SK-N-SH (cell line): ENCODE results near the gene TACC2. TPM values are rescaled to one million over a fixed set of nuclear protein-coding genes. Genes with fewer than 3 reads are reported as not detected.

Experiments
- CTCF ChIA-PET: fragments of 300-600, 350-600 bp; formaldehyde crosslinking; extraction: SDS; loops from one replicate; lab custom pipeline; 2021; lab: Yijun Ruan, JAX
- POLR2A ChIA-PET: fragments of 350-600 bp; sonication (Branson Sonifier 250); formaldehyde crosslinking; extraction: SDS; loops from one replicate; lab custom pipeline; 2020; ENCODE audit warnings: antibody characterized with exemption, inconsistent platforms; lab: Yijun Ruan, JAX
- DNase-seq: peaks from one replicate; pipeline ENCODE4 v3.0.0; 2012
- H2AFZ ChIP-seq: fragments of 200-600 bp; sonication (generic); 2 replicates; pipeline ENCODE4 v1.8.1; 2016; ENCODE audit warnings: antibody characterized with exemption, mild to moderate bottlenecking, low read depth
- H3F3A ChIP-seq: fragments of 200-600 bp; sonication (generic); replicated peaks from 2 replicates; pipeline ENCODE3; 2016; ENCODE audit warnings: antibody characterized with exemption, mild to moderate bottlenecking; ENCODE audit not compliant: insufficient read depth
- H3K27ac ChIP-seq, 2 experiments: fragments of 200-500 bp in 1 of 2; fragments of 200-600 bp in 1 of 2; sonication (Bioruptor generic) in 1 of 2; sonication (generic), shearing (Covaris generic) in 1 of 2; 2 replicates each; pipeline versions ENCODE4 v1.5.1 to v1.6.1; 2014 to 2016; ENCODE audit warnings: low read depth in 2 of 2, inconsistent platforms in 1 of 2, low read length in 1 of 2, mild to moderate bottlenecking in 1 of 2, mixed read lengths in 1 of 2
- H3K27me3 ChIP-seq: fragments of 200-600 bp; sonication (generic), shearing (Covaris generic); 2 replicates; pipeline ENCODE4 v1.6.1; 2016; ENCODE audit warnings: mixed run types; ENCODE audit not compliant: insufficient read depth
- H3K36me3 ChIP-seq, 2 experiments: fragments of 200-500 bp in 1 of 2; fragments of 200-600 bp in 1 of 2; sonication (Bioruptor generic) in 1 of 2; sonication (generic) in 1 of 2; replicated peaks in 1 of 2; 2 replicates each; pipeline versions ENCODE3 to v1.5.1; 2014 to 2016; ENCODE audit warnings: low read length in 1 of 2, mild to moderate bottlenecking in 1 of 2; ENCODE audit not compliant: insufficient read depth in 2 of 2, control insufficient read depth in 1 of 2
- H3K4me1 ChIP-seq, 2 experiments: fragments of 200-500 bp in 1 of 2; fragments of 200-600 bp in 1 of 2; sonication (Bioruptor generic) in 1 of 2; sonication (generic), shearing (Covaris generic) in 1 of 2; 2 replicates each; pipeline versions ENCODE4 v1.5.1 to v1.6.1; 2014 to 2016; ENCODE audit warnings: low read depth in 1 of 2, low read length in 1 of 2, mixed run types in 1 of 2; ENCODE audit not compliant: insufficient read depth in 2 of 2, control insufficient read depth in 1 of 2
- H3K4me2 ChIP-seq: fragments of 200-600 bp; sonication (generic), shearing (Covaris generic); 2 replicates; pipeline ENCODE4 v1.6.1; 2017; ENCODE audit warnings: mixed run types
- H3K4me3 ChIP-seq, 2 experiments: fragments of 200-500 bp in 1 of 2; fragments of 200-600 bp in 1 of 2; sonication (Bioruptor generic) in 1 of 2; sonication (generic), shearing (Covaris generic) in 1 of 2; 2 replicates each; pipeline versions ENCODE4 v1.5.1 to v1.8.1; 2014 to 2016; ENCODE audit warnings: low read depth in 2 of 2, inconsistent platforms in 1 of 2, low read length in 1 of 2, mild to moderate bottlenecking in 1 of 2, mixed read lengths in 1 of 2, moderate library complexity in 1 of 2
- H3K79me2 ChIP-seq: fragments of 200-600 bp; sonication (generic); 2 replicates; pipeline ENCODE4 v1.8.1; 2017; ENCODE audit warnings: mild to moderate bottlenecking; ENCODE audit not compliant: insufficient read depth
- H3K9ac ChIP-seq: fragments of 200-600 bp; sonication (generic); 2 replicates; pipeline ENCODE4 v1.6.1; 2017; ENCODE audit warnings: mixed run types
- H3K9me2 ChIP-seq: fragments of 200-600 bp; sonication (generic); 2 replicates; pipeline ENCODE4 v1.6.1; 2017; ENCODE audit warnings: mixed run types
- H3K9me3 ChIP-seq: fragments of 200-600 bp; sonication (generic); 2 replicates; pipeline ENCODE4 v1.6.1; 2017; ENCODE audit warnings: mixed run types, mild to moderate bottlenecking, moderate library complexity
- H4K20me1 ChIP-seq: fragments of 200-600 bp; sonication (generic); 2 replicates; pipeline ENCODE4 v1.6.1; 2017; ENCODE audit warnings: mild to moderate bottlenecking, mixed run types; ENCODE audit not compliant: insufficient read depth
- ELF1 ChIP-seq: IDR thresholded peaks from 2 replicates; pipeline ENCODE4 v1.4.0; 2012
- EP300 ChIP-seq, 2 experiments: IDR thresholded peaks; 2 replicates each; pipeline versions ENCODE4 v1.4.0 to v1.6.1; 2012; ENCODE audit warnings: borderline replicate concordance in 1 of 2, low read depth in 1 of 2, low read length in 1 of 2
- FOSL2 ChIP-seq: IDR thresholded peaks from 2 replicates; pipeline ENCODE4 v1.4.0; 2012; ENCODE audit warnings: low read depth, mild to moderate bottlenecking, moderate library complexity, borderline replicate concordance
- FOXJ3 ChIP-seq: sonication (generic); formaldehyde crosslinking; IDR thresholded peaks from 2 replicates; pipeline ENCODE4 v1.5.1; 2020; ENCODE audit warnings: mild to moderate bottlenecking, missing genetic modification reagents
- GABPA ChIP-seq: IDR thresholded peaks from 2 replicates; pipeline ENCODE4 v1.4.0; 2012; ENCODE audit warnings: low read depth, mild to moderate bottlenecking
- MEF2A ChIP-seq: IDR thresholded peaks from 2 replicates; pipeline ENCODE4 v1.4.0; 2012; ENCODE audit warnings: low read depth, borderline replicate concordance
- PBX3 ChIP-seq: IDR thresholded peaks from 2 replicates; pipeline ENCODE4; 2012
- RAD21 ChIP-seq: IDR thresholded peaks from 2 replicates; pipeline ENCODE4 v1.6.1; 2012; ENCODE audit warnings: mild to moderate bottlenecking, low read length
- RCOR1 ChIP-seq: fragments of 150-350 bp; IDR thresholded peaks from 2 replicates; pipeline ENCODE4 v1.6.1; 2017; ENCODE audit warnings: antibody characterized with exemption, low read length
- RFX5 ChIP-seq: IDR thresholded peaks from 2 replicates; pipeline ENCODE4 v1.6.1; 2012; ENCODE audit warnings: mild to moderate bottlenecking, improper control_type of control experiment, low read length
- RXRA ChIP-seq: IDR thresholded peaks from 2 replicates; pipeline ENCODE4 v1.4.0; 2012; ENCODE audit warnings: low read depth, mild to moderate bottlenecking, borderline replicate concordance
- SIN3A ChIP-seq: IDR thresholded peaks from 2 replicates; pipeline ENCODE4 v1.6.1; 2012; ENCODE audit warnings: low read depth, mild to moderate bottlenecking, low read length, moderate library complexity, borderline replicate concordance
- SMC3 ChIP-seq: IDR thresholded peaks from 2 replicates; pipeline ENCODE4 v1.6.1; 2012; ENCODE audit warnings: low read depth, low read length, improper control_type of control experiment
- YY1 ChIP-seq: IDR thresholded peaks from 2 replicates; pipeline ENCODE4 v1.4.0; 2012; ENCODE audit warnings: low read depth, mild to moderate bottlenecking
- WGBS: methylation state at CpG from one replicate; pipeline ENCODE4 v1.1.6; 2017; ENCODE audit warnings: low lambda C conversion rate; 5-methylcytosine and 5-hydroxymethylcytosine counted together
- polyA plus RNA-seq, 3 experiments: library from polyadenylated mRNA; depleted of rRNA; stranded (reverse); fragments of >200 nt; gene quantifications; 2 replicates each; pipeline ENCODE4 v1.2.3, GENCODE V29; 2012
- TF ChIP-seq, protein P1 (sequence below): fragments of 150-350 bp; IDR thresholded peaks from 2 replicates; pipeline ENCODE4 v1.6.1; 2016; ENCODE audit warnings: mild to moderate bottlenecking, low read depth, low read length
- TF ChIP-seq, protein P2 (sequence below): fragments of 200-600 bp; sonication (generic); IDR thresholded peaks from 2 replicates; pipeline ENCODE4 v1.6.1; 2017; ENCODE audit warnings: antibody characterized with exemption, mild to moderate bottlenecking, moderate library complexity
- TF ChIP-seq, protein P3 (sequence below): IDR thresholded peaks from 2 replicates; pipeline ENCODE4 v1.6.1; 2012; ENCODE audit warnings: mild to moderate bottlenecking, low read depth, low read length, moderate library complexity
- TF ChIP-seq, protein P4 (sequence below): IDR thresholded peaks from 2 replicates; pipeline ENCODE4 v1.4.0; 2012; ENCODE audit warnings: low read depth

The TACC2 gene
- polyA plus RNA-seq, 1 of the 3 experiments (the other 2 are of a cell fraction) = 8.8 TPM

DNA sequence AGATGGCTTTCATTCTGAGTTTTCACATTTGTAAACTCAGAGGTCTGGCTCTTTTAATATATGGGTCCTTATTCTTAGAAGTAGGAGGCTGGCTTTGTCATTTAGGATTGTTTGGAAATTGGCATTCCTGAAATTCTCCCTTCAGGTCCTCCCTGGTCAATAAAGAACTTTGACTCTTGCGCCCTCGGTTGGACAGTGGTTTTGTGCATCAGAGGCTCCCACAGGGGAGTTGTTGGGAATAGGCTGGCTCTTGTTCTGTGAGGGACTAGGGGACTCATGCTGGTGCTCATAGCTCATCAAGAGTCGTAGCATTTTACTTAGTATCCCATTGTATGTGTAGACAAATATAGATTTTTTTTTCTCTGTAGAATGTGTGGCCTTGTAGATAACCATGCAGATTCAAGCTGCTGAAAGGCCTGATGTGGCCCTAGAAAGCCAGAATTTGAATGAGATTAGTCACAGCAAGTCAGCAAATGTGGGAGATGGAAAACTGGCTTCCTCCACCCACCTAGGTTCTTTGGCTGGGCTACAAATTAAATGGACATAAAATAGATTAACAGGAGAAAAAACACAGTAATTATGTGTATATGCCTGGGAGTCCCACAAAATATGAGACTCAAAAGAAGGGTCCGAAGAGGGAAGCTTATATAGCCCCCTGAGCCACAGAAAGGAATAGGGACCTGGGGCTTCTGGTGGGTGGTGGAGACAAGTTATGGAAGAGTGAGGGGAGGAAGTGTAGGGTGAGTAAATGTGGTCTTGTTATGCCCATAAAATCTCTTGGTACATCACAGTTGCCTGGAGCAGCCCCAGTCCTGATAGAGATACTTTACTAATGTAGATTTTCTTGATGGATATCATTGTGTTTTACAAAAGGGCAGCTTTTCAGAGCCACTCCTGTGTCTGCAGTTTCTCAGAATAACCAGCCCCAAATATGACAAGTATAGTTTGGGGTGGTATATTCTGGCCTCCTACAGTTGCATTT is 187.6 kb downstream of the TACC2 start (continued):
- TF ChIP-seq, protein P1, sequence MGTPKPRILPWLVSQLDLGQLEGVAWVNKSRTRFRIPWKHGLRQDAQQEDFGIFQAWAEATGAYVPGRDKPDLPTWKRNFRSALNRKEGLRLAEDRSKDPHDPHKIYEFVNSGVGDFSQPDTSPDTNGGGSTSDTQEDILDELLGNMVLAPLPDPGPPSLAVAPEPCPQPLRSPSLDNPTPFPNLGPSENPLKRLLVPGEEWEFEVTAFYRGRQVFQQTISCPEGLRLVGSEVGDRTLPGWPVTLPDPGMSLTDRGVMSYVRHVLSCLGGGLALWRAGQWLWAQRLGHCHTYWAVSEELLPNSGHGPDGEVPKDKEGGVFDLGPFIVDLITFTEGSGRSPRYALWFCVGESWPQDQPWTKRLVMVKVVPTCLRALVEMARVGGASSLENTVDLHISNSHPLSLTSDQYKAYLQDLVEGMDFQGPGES = no peak
- TF ChIP-seq GABPA (no peak), SIN3A (no peak), RXRA (no peak), FOXJ3 (CRISPR knock-in tag) (no peak), YY1 (no peak), RAD21 (no peak), ELF1 (no peak), PBX3 (no peak)
- TF ChIP-seq, all 33 proteins: peak for 0

DNA sequence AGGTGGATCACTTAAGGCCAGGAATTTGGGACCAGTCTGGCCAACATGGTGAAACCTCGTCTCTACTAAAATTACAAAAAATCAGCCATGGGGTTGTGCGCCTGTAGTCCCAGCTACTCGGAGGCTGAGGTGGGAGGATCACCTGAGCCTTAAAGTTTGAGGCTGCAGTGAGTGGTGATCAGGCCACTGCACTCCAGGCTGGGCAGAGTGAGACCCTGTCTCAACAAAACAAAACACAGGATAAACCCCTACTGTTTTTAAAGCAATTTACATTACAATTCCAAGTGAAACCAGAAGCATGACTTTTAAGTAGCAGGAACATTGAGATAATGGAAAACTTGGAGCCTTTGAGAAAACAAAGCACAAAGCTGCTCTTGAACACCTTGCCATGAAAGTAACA is 189.7 kb downstream of the TACC2 start:
- Histone ChIP-seq H3K27ac (no peak overlapping the region), H3K4me1 (peaks cover 9% of the 10 kb centered on the region in 2 experiments; a peak in 2 of 4 replicates), H3K9me2 (no peaks in the 10 kb centered on the region), H3K9ac (no peak overlapping the region), H3K27me3 (no peaks in the 10 kb centered on the region), H2AFZ (no peak overlapping the region), H3K36me3 (no peaks in the 10 kb centered on the region), H3K9me3 (no peaks in the 10 kb centered on the region), H3K79me2 (no peaks in the 10 kb centered on the region), H3K4me2 (no peak overlapping the region), H3K4me3 (no peak overlapping the region), H4K20me1 (no peaks in the 10 kb centered on the region), H3F3A (no peaks in the 10 kb centered on the region)
- 89% methylated on average over 3 of the region's 3 CpGs for WGBS
- TF ChIP-seq, protein P2, sequence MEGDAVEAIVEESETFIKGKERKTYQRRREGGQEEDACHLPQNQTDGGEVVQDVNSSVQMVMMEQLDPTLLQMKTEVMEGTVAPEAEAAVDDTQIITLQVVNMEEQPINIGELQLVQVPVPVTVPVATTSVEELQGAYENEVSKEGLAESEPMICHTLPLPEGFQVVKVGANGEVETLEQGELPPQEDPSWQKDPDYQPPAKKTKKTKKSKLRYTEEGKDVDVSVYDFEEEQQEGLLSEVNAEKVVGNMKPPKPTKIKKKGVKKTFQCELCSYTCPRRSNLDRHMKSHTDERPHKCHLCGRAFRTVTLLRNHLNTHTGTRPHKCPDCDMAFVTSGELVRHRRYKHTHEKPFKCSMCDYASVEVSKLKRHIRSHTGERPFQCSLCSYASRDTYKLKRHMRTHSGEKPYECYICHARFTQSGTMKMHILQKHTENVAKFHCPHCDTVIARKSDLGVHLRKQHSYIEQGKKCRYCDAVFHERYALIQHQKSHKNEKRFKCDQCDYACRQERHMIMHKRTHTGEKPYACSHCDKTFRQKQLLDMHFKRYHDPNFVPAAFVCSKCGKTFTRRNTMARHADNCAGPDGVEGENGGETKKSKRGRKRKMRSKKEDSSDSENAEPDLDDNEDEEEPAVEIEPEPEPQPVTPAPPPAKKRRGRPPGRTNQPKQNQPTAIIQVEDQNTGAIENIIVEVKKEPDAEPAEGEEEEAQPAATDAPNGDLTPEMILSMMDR = no peak
- TF ChIP-seq, protein P3, sequence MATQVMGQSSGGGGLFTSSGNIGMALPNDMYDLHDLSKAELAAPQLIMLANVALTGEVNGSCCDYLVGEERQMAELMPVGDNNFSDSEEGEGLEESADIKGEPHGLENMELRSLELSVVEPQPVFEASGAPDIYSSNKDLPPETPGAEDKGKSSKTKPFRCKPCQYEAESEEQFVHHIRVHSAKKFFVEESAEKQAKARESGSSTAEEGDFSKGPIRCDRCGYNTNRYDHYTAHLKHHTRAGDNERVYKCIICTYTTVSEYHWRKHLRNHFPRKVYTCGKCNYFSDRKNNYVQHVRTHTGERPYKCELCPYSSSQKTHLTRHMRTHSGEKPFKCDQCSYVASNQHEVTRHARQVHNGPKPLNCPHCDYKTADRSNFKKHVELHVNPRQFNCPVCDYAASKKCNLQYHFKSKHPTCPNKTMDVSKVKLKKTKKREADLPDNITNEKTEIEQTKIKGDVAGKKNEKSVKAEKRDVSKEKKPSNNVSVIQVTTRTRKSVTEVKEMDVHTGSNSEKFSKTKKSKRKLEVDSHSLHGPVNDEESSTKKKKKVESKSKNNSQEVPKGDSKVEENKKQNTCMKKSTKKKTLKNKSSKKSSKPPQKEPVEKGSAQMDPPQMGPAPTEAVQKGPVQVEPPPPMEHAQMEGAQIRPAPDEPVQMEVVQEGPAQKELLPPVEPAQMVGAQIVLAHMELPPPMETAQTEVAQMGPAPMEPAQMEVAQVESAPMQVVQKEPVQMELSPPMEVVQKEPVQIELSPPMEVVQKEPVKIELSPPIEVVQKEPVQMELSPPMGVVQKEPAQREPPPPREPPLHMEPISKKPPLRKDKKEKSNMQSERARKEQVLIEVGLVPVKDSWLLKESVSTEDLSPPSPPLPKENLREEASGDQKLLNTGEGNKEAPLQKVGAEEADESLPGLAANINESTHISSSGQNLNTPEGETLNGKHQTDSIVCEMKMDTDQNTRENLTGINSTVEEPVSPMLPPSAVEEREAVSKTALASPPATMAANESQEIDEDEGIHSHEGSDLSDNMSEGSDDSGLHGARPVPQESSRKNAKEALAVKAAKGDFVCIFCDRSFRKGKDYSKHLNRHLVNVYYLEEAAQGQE = no peak
- TF ChIP-seq PBX3 (no peak), FOXJ3 (CRISPR knock-in tag) (no peak), RFX5 (no peak), EP300 (IDR thresholded peaks at IDR 0.05; ENCODE audit: borderline replicate concordance in 1 of 2, low read depth in 1 of 2, low read length in 1 of 2) (no peak), RXRA (no peak), MEF2A (no peak), FOSL2 (no peak), SMC3 (no peak), RCOR1 (no peak), GABPA (no peak)
- TF ChIP-seq, protein P4, sequence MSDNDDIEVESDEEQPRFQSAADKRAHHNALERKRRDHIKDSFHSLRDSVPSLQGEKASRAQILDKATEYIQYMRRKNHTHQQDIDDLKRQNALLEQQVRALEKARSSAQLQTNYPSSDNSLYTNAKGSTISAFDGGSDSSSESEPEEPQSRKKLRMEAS = no peak
- no peak for DNase-seq
- ChIA-PET POLR2A (no interaction called here), CTCF (interaction anchor here (1.4 kb wide), 1 partner anchor 89 kb away, joined by 3 read pairs; no protein-coding TSS in a partner anchor)
